Astrocyte of the cerebellum (primary cell): Measurements from ENCODE around the gene CERT1.

Experiments
- DNase-seq: peaks from one replicate; pipeline ENCODE4 v3.0.0-alpha.2; 2011; ENCODE audit warnings: low read depth
- H3K4me3 ChIP-seq: 2 replicates; pipeline ENCODE4 v1.5.1; 2011; ENCODE audit warnings: mild to moderate bottlenecking, low read depth, low read length, moderate library complexity
- in situ Hi-C: cut with HindIII; loops from 2 replicates; pipeline ENCODE4 v1.10.0; 2017; ENCODE audit warnings: low sequenced_read_pairs
- TF ChIP-seq, protein P1 (sequence below): IDR thresholded peaks from 2 replicates; pipeline ENCODE4 v1.5.1; 2012; ENCODE audit warnings: low read length, low read depth, moderate library complexity, mild to moderate bottlenecking; ENCODE audit errors: missing control alignments

CERT1 gene

DNA sequence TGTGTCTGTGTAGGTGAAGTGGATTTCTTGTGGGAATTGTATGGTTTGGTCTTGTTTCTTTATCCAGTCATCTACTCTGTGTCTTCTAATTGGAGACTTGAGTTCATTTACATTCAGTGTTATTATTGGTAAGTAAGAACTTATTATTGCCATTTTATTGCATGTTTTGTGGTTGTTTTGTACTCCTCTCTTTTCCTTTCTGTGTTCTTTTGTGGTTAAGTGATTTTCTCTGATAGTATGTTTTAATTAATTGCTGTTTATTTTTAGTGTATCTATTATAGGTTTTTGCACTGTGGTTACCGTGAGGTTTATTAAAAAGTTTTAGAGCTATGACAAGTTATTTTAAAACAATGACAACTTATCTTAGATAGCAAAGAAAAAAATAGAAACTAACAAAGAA lies 8.3 kb upstream of the CERT1 start:
- no peak for DNase-seq
- TF ChIP-seq, protein P1, sequence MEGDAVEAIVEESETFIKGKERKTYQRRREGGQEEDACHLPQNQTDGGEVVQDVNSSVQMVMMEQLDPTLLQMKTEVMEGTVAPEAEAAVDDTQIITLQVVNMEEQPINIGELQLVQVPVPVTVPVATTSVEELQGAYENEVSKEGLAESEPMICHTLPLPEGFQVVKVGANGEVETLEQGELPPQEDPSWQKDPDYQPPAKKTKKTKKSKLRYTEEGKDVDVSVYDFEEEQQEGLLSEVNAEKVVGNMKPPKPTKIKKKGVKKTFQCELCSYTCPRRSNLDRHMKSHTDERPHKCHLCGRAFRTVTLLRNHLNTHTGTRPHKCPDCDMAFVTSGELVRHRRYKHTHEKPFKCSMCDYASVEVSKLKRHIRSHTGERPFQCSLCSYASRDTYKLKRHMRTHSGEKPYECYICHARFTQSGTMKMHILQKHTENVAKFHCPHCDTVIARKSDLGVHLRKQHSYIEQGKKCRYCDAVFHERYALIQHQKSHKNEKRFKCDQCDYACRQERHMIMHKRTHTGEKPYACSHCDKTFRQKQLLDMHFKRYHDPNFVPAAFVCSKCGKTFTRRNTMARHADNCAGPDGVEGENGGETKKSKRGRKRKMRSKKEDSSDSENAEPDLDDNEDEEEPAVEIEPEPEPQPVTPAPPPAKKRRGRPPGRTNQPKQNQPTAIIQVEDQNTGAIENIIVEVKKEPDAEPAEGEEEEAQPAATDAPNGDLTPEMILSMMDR, result no peak
- no peak overlapping the region for H3K4me3 ChIP-seq
- in situ Hi-C loops, result no loop called here

DNA sequence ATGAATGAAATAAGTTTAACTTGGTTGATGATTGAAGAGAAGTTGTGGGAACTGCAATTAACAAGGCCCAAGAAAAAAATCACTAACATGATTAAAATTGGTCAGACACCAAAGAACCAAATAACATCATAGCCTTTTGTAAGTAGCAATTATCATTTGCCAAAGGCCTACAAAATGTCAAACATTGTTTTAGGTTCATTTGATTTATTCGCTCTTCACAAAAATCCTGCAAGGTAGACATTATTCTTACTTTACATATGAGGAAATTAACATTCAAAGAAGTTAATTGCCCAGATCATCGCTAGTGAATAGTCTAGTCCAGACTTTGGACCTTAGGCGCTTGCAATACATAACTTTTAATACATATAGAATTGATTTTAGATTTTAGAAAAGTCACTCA lies 2.9 kb upstream of the CERT1 start:
- in situ Hi-C loops, result no loop called here
- TF ChIP-seq, protein P1, result no peak
- H3K4me3 ChIP-seq, result no peak overlapping the region
- DNase-seq, result no peak

DNA sequence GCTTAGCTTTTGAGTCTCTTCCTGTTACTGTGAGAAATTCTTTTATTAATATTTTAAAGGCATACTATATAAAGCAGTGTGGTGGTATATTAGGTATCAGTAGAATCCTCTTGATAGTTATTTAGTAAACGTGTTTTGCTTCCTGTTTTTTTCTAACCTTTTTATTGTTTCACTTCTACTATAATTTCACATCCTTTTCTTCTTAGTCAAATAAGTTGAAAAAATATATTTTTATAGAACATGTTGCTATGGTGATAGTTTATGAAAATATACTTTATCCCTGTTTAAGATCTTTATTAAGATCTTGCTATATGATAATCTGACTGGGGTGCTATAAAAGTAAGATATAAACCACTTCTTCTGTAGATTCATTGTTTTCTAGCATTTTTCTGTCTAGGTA lies 2.4 kb upstream of the CERT1 start:
- in situ Hi-C loops, result no loop called here
- no peak overlapping the region for H3K4me3 ChIP-seq
- TF ChIP-seq, protein P1, result no peak
- no peak for DNase-seq

DNA sequence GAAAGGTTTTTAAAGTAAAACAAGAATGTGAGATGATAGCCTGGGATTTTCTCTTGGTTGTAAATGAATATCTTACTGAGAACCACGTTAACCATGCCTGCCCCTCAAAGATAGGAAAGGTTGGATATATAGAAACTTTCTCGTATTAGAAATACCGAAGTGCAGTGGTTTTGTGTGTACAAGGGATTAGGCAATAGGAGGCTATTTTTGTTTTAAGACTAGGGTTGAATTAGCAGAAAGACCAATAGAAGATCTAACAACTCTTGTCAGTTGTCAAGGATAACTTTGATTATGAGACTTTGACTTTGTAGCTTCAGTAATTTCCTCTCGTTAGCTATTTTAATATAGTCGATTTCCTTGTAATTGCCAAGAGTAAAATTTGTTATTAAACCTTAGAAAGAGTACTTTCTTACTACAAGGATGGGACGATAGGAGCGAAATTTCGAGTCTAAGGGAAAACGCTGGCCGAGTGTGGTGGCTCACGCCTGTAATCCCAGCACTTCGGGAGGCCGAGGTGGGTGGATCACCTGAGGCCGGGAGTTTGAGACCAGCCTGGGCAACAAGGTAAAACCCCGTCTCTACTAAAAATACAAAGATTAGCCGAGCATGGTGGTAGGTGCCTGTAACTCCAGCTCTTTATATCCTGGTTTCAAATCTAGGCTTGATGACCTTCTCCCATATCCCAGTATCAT lies 1.1 kb upstream of the CERT1 start:
- in situ Hi-C loops, result no loop called here
- DNase-seq, result no peak
- H3K4me3 ChIP-seq, result peak overlapping the region; percentile 78
- TF ChIP-seq, protein P1, result no peak

DNA sequence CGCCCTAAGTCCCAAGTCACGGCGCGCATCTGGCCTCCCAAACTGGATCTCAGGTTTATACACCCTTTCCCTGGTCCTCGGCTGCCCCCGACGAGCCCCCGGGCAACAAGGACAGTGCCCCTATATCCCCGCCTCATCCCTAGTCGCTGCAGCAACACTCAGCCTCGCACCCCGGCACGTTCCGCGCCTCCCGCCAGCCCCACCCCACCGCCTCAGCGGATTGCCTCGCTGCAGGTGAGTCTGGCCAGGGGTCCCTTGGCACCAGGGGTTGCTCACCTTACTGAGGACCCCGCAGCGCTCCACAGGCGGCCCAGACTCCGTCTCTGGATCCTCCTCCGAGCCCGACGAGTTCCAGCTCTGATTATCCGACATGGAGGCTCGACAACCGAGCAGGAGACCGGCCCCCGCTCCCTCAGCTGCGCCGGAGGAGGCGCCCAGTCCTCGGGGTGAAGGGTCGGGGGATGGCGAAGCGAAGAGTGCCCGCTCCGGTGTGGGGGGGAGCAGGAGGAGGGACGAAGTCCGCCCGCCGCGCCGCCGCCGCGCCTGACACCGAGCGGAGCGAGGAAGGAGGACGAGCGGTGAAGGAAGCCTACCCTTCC lies 494 bp downstream of the CERT1 start:
- DNase-seq, result no peak
- TF ChIP-seq, protein P1, result no peak
- peak overlapping the region; percentile 78 for H3K4me3 ChIP-seq
- in situ Hi-C loops, result no loop called here

DNA sequence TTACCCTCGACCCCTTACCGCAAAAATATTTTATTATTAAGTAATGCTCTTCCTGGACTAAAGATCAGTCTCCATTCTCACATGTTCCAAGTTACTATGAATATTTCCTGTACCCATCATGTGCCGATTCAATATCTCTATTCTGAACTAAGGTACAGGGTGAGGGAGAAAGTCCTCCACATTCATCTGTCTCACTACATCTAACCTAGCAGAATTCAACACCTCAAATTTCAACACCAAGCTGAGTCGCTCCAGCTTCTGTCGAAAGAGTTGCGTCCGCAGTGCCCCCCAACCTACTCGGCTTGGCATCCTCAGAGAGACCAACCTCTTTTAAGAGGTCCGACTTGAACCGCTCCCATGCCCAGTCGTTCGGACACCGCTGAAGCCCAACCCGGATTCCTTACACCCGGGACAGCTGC lies 1.0 kb downstream of the CERT1 start:
- TF ChIP-seq, protein P1, result no peak
- in situ Hi-C loops, result no loop called here

More for the DNA sequence above, 1.0 kb downstream of the CERT1 start:
- H3K4me3 ChIP-seq, result peak overlapping the region; percentile 78
- DNase-seq, result no peak
